M059J (cell line): Measurements from ENCODE around the gene CREG1. TPM values are rescaled to one million over a fixed set of nuclear protein-coding genes. Genes with fewer than 3 reads are reported as not detected.

Source experiments
- DNase-seq: peaks from one replicate; pipeline ENCODE4 v3.0.0-alpha.2; 2012; ENCODE audit warnings: low read depth
- total RNA-seq: library from RNA; depleted of rRNA; stranded (reverse); fragments of >200 nt; shearing (Covaris generic); gene quantifications from 2 replicates; pipeline ENCODE4 v1.2.3, GENCODE V29; 2014; rRNA removed

Gene CREG1
- total RNA-seq, 1 experiment from 2014 or later = 81.5 TPM

GRCh38 chr1:167507719-167508118 is 45.8 kb downstream of the CREG1 start:
- DNase-seq = no peak

GRCh38 chr1:167504467-167504827 is 49.1 kb downstream of the CREG1 start:
- no peak for DNase-seq

- DNase-seq = no peak
Observed at GRCh38 chr1:167503626-167504466, 49.7 kb downstream of the CREG1 start.

- no peak for DNase-seq
Observed at GRCh38 chr1:167502719-167503462, 50.7 kb downstream of the CREG1 start.

- DNase-seq = no peak
Observed at GRCh38 chr1:167502192-167502551, 51.4 kb downstream of the CREG1 start.

GRCh38 chr1:167501515-167502191 is 51.9 kb downstream of the CREG1 start:
- no peak for DNase-seq

- DNase-seq = no peak
Observed at GRCh38 chr1:167500283-167500860, 53.2 kb downstream of the CREG1 start.

GRCh38 chr1:167499664-167500101 is 53.9 kb downstream of the CREG1 start:
- DNase-seq = no peak

GRCh38 chr1:167499106-167499505 is 54.5 kb downstream of the CREG1 start:
- DNase-seq = no peak

GRCh38 chr1:167496797-167497619 is 56.6 kb downstream of the CREG1 start:
- no peak for DNase-seq

GRCh38 chr1:167493372-167493771 is 60.2 kb downstream of the CREG1 start:
- no peak for DNase-seq

GRCh38 chr1:167492481-167492910 is 61.1 kb downstream of the CREG1 start:
- DNase-seq = no peak

GRCh38 chr1:167491586-167492461 is 61.7 kb downstream of the CREG1 start:
- no peak for DNase-seq

Other genes starting within 250 kb of the CREG1 start
- gene CD247, start 35.2 kb downstream of the CREG1 start, total RNA-seq = not detected in 2 replicates
- gene RCSD1, start 76.5 kb upstream of the CREG1 start, total RNA-seq = 0.15 and 0.81 TPM in 2 replicates
- 79.3 and 110 TPM in 2 replicates for gene MPZL1, start 168.2 kb upstream of the CREG1 start, total RNA-seq